GM21528 (cell line): ENCODE data around the gene TENM4.

Source experiments
- ATAC-seq: cut with Tn5 transposase; IDR thresholded peaks from one replicate; pipeline ENCODE4 v1.9.1; 2021; ENCODE audit warnings: mild to moderate bottlenecking, moderate library complexity; ENCODE audit not compliant: unreplicated experiment, low FRiP score

Gene TENM4

DNA sequence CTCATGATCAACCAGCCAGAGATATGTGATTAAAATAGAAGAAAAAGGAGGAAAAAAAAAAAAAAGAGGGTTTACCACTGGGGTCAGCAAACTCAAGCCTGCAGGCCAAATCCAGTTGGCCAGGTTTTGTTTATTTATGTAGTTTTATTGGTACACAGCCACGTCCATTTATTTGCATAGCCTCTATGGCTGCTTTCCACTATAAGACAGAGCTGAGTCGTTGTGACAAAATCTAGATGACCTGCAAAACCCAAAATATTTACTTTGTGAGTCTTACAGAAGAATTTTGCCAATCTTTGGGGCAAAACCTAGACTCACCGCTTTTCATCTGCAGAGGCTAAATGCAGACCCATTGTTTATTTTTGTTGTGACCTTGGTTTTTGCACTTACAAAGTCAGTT lies 87.1 kb downstream of the TENM4 start:
- ATAC-seq, result no peak

DNA sequence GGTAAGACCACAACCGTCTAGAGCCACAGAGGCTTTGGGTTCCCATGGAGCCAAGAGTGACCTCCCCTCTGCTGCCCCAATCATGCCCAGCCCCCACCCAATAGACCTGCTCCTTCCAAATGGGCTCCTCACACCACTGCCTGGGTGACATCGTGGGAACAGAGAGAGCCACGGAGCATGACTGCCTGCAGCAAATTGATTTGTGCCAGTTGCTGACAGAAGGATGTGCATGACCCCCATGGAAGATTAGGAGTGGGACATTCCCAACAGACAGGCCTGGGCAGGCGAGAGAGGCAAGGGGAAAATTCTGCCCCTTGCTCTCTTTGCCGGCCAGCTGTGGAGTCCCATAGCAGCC lies 88.5 kb downstream of the TENM4 start:
- no peak for ATAC-seq

DNA sequence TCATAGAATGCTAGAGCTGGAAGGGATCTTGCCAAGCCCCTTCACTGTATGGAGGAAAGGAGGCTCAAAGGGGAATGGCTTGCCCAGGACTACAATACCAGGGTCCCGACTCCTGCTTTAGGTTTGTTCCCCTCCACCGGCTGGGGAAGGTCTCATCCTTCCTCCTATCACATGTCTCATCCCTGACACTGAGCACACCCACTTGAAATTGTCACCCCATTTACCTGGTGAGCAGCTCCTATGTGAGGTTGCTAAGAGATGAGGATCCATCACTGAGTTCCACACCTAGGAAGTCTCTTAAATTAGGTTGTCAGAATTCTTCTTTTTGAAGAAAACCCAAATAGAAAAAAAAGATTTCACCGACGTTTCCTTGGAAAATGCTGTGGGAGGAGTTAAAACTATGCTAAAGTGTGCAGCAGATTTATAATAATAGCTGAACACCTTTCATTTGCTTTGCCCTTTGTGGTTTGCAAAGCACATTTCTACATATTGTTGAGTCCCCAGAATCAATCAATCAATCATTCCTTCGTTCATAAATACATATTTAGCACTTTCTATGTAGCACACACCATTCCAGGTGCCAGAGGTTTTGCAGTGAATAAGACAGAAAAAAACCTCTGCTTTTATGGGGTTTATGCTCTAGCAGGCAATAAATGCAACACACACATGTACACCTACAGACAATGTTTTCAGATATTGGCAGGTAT lies 91.7 kb downstream of the TENM4 start:
- ATAC-seq, result no peak

DNA sequence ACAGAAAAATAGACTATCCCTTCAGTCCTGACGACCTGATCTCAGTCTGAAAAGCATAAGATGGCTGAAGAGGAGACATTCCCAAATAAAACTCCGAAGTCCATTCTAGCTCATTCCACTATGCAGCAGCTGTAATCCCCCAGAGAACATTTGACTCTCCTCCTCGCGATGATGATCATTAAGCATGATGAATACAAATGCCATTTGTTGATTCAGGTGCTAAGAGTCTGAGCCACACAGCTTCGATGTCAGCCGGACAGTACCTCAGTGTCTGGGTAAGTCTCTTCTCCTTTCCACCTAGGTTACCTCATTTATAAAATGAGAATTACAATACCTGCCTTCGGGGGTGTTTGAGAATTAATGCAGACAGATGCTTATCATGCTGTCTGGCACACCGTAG lies 94.8 kb downstream of the TENM4 start:
- no peak for ATAC-seq

DNA sequence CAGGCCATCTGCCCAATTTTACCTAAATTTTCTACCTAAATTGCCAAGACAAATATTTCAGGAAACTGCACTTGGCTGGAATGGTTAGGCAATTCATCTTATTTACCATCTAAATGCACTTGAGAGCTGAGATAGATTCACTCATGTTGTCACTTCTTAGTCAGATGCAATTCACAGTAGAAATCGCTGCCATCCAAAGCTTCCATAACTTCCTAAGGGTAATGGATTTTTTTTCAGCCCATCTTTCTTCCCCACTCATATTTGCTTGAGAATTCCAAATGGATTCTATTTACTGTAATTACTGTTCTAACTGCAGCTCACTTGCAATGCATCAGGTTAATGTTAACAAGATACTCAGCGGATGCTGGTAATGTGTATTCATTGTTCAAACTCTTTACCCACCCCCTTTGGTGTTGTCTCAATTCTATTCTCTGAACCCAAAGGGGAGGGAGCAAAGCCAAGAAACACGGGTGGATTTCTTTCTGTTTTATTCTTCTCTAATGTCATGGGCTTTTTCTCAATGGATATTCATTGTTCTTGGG lies 96.0 kb downstream of the TENM4 start:
- ATAC-seq, result no peak

DNA sequence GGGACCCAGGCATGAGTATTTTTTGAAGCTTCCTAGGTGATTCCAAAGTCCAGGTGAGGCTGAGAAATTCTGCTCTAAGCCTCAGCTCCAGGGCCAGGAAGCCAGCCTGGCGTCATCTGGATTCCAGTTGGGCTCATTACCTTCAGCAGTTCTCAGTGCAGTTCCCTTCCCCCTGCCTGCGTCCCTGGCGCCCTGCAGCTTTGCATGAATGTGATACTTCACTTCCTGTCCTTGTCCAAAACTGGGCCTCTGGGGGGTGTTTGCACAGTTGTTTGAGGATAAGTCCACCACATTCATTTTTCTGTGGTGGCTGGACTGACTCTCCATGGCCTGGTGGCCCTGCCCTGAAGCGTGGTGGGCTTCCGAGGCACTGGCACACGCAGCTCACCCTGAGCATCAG lies 98.1 kb downstream of the TENM4 start:
- no peak for ATAC-seq

DNA sequence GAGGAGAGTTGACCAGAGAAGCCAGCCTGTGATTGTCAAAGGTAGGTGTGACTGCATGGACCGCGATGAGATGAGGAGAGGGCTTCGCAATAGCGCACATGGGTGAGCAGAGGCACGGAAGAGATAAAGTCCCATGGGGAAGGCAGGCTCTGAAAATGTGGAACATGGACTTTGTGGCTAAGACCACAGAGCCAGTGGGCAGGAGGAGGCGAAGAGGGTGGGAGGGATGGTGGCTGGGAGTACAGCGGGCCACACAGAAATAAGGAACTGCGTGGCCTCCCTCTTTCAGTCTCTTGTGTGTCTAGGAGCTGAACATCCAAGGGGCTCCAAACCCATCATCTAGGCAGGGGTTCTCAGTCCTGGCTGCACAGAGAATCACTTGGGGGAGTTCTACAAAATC lies 98.6 kb downstream of the TENM4 start:
- no peak for ATAC-seq

DNA sequence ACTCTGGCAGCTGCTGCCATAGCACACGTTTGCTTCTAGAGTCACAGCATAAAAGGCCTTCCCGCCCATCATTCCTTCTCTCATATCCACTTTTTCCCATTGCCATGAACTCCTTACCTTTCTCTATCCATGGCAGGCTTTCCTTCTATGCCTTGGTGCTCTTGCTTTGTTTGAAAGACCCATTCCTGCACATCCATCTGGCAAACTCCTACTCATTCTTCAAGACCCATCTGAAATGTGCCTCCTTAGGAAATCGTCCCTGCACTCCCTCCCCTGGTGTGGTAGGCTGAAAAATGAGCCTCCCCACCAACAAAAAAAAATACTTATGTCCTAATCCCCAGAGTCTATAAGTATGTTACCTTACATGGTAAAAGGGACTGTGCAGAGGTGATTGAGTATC lies 100.3 kb downstream of the TENM4 start:
- no peak for ATAC-seq

DNA sequence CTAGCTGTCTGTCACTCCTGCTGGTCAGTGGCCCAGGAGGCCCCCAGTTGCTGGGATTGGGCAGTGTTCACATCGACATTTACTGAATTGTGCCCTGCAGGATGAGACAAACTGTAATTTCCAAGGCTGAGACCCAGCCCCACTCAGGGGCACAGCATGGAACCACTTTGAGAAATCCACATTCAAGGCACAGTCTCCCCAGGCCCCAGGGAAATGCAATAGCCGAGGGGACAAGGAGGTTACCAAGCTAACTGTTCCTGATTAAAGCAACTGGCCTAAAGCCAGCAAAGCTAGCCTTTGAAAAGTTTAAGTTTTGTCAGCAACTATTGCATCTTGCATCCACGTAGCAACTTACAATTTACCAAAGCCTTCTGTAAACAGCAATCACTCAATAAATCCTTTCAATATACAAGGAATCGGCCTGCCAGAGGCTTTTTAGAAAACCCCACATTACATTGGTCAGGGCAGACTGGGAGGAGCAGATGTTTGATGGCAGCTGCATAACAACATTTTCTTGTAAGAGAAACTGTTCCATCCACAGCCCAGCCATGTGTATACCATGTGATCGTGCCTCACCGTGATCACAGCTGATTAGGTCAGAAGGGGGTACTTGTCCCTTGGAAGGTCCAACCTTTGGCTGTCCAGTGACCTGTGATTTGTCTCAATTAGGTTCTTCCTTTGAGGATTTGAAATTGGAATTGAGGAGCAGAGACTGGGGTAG lies 103.9 kb downstream of the TENM4 start:
- no peak for ATAC-seq

DNA sequence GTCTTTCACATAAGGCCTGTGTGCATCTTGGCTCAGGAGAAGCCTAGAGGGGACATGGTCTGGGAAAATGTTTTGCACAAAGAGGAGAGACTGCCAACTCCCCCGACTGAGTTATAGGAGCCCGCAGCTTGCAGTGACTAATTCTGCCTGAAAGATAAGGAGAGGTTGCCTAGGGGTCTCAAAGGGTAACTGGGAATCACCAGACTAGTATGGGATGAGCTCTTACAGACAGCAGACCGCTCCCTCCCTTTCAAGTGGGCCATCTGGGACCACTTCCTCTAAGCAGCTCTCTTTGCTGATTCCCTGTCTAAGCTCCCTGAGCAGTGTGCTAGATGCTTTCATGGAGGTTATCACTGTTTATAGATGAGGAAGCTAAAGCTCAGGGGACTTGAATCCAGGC lies 105.1 kb downstream of the TENM4 start:
- ATAC-seq, result no peak

DNA sequence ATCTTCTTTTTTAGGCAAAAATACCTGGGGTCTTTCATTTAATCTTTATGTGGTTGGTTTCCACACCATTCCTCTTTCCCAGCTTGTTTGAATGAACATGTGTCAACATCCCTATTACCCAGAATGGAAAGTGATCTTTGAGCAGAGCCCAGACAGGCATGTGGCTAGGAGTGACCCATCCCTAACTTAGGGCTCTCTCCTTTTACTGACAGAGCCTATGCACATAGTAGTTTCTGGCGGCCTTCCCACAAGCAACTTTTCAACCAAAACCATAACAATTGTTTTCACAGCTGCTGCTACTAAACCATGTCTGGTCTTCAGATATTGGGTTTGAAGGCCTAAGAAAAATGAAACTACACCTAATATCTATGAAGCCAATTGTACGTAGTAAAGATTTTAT lies 107.5 kb downstream of the TENM4 start:
- ATAC-seq, result no peak

DNA sequence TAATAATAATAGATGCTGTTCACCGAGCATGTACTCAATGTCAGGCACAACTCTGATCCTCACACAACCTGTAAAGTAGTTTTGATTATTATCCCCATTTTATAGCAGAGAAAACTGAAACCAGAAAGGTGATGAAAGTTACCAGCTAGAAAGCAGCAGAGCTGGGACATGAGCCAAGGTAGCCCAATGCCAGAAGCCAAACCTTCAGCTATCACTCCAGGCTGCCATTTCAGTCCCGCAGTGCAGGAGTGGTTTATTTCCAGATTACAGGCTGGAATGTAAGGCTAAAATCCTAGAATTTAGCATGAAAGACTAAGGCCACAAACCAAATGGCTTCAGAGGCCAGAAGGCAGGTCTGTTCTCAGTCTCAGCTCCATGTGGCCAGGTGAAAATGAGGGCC lies 108.8 kb downstream of the TENM4 start:
- no peak for ATAC-seq

DNA sequence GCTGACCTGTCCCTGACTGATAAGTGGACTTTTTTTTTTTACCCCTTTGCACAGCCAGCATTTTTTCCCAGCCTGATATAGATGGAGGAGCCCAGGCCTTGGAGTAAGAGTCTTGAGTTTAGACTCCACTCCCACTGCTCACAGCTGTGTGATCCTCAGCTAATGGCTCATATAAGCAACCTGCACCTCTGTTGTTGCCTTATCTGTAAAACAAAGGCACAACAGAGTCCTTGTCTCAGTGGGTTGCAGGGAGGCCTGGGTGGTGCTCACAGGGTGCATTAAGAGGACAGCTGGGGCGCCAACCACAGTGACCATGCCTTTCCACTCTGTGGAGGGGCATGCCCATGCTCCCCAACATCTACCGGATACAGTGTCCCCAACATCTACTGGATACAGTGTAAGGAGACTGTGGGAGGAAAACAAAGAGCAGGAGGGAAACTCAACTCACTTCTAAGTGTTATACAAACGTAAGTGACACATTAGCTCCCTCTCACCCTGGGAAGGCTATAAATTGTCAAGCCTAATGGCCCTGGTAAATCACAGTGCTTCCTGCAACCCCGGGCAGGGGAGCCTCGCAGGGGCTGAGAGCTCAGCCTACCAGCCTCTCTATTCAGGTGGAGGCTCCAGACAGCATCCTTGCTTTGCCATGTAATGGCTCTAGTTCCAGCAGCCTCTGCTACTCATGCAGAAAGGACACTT lies 109.5 kb downstream of the TENM4 start:
- no peak for ATAC-seq

DNA sequence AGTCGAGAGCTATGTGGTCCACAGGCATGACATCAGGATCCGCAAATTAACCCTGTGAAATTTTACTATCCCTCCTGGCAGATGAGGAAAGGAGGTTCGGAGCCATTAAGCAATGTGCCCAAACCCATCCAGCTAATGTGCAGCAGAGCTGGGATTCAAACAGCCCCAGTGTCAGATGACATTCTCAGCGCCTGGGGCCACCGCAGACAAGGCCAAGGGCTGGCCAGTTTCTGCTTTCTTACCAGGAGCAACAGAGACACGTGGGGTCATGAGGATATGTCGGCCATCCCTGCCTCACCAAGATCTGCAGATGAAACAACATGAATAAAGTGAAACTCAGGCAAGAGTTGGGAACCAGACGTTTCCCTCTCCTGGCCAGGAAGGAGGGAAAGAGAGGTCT lies 110.2 kb downstream of the TENM4 start:
- no peak for ATAC-seq

DNA sequence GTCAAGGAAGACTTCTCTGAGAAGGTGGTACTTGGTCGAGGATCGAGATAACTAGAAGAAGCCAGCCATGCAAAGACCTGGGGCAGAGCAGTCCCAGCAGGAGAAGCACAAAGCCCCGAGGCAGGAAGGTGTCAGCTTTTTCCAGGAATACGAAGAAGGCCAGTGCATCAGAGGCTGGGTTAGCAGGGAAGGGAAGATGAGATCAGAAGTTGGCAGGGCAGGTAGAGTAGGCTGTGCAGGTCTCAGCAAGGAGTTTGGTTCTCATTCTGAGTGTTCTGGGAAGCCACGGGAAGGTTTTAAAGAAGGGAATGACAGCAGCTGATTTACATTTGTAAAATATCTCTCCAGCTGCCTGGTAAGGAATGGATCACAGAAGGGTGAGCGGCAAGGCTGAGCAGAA lies 111.3 kb downstream of the TENM4 start:
- no peak for ATAC-seq

DNA sequence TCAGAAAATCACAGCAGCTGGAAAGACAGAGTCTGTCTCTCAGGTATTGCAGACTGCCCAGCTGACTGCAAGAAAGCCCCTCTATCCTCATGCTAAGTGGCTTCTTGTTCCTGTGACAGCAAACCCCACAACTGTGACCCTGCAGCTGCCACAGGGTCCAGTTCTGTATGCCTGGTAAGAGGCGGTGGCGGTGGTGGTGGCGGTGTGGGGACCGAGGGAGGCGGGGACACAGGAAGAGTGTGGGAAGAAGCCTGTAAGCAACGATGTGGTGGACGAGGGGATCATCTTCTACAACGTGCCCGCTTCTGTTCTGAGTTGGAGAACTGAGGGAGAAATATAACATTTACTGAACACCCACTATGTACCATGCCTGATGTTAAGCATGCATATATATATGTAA lies 112.4 kb downstream of the TENM4 start:
- no peak for ATAC-seq

DNA sequence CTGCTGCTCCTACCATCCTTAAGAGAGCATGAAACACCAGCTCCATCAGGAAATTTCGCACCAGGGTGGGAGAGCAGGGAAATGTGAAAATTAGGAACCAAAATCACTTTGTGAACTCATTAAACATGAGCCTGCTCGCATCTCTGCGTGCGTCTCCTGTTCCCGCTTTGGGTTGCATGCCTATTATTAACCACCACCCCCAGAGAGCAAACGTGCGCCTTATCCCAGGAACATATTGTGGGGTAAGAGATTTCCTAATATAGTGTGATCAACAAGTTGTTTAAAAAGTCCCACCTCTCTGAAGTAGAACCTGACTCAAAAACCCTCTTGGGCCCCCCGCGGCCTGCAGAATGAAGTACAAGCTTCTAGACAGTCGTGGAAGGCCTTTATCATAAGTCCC lies 115.0 kb downstream of the TENM4 start:
- no peak for ATAC-seq

DNA sequence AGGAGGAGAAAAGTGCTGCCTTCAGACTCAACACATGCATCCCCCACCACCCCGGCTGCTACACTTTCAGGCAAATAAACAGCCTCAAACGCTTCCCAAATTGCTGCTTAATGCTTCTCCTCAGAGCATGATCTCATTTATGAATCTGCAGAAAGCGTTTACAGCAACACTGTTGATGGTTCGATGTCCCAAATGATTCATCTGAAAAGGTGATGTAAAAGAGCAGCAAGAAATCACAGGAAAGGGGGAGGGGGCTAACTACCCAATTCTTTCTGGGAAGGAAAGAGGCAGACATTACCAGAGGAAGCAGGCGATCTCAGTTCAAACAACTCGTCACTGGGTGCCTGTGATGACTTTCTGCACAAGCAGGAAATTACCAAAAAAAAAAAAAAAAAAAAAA lies 119.6 kb downstream of the TENM4 start:
- no peak for ATAC-seq

DNA sequence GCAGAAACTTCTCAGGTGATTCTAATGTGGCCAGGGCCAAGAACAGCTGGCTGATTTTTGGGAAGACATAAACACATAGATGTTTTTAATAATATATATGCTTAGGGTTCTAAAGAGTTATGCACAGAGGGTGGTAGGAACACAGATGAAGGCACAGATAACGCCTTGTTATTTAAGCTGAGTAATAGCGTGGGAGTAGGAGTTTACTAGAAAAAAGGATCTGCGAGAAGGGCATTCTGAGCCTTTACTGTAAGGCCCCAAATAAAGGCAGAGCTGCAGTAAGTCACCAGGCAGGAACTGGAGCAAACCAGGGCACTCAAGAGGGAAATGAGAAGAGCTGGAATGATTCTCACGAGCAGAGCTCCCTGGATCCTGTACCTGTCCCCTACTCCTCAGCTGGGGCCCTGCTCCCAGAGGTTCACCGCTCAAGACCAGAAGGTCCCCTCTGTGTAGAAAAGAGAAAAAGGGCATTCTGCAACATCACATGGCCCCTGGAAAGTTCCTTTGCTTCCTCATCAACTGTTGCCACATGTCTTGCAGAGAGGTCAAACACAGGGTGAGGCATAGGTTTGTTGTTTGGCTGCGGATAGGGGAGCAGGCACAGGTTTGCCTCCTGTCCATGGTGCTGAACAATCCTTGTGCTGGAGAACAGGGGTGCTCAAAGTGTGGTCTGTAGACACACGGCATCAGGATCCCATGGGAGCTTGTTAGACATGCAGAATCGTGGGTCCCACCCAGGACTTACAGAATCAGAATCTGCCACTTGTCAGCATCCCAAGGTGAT lies 125.7 kb downstream of the TENM4 start:
- no peak for ATAC-seq

DNA sequence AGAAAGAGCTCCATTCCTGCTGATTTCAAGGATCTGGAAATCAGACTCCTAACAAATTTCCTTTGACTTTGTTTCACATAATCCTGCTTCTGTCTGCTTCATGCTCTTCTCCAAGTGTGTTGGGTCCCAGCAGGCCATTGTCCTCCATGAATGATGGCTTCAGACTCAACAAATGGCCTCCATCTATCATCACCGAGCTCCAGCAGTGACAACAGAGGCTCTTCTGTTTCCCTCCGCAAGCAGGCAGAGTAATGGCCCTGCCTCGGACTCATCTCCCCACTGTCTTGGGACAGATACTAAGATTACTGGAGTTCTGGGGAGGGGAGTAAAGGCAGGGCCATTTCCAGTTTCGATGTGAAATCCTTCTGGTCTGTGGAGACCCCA lies 127.3 kb downstream of the TENM4 start:
- ATAC-seq, result no peak
